Measurements from ENCODE around the gene SMYD2.

DNA sequence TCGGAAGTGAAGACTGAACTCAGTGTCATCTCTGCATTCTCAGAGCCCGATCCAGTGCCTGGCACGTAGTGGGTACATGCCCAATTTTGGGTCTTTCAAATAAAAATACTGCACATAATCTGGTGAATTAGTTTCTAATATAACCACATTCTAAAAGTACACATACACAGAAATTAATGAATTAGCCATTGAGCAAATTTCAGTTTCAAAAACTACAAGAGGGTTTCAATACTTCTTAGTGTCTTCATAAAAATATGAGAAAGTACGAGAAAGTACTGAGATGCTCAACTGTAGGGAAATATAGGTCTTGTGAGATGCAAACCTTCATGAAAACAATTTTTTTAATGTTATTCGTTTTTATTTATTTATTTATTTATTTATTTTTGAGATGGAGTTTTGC lies 86.9 kb downstream of the SMYD2 start:
- TF ChIP-seq BACH1 (IDR thresholded peaks at IDR 0.05; ENCODE audit: borderline replicate concordance): no peak
- no peak for TF ChIP-seq NFYA (IDR thresholded peaks at IDR 0.05; ENCODE audit: borderline replicate concordance, low read depth, low read length)
- TF ChIP-seq NR2C2 (IDR thresholded peaks at IDR 0.05; ENCODE audit: borderline replicate concordance, control insufficient read depth, insufficient read length, low read depth): no peak
- no peak for TF ChIP-seq EP300 (IDR thresholded peaks at IDR 0.05; ENCODE audit: borderline replicate concordance in 1 of 2, control insufficient read depth in 1 of 2, low read depth in 2 of 2, low read length in 2 of 2)
- TF ChIP-seq, protein P1, sequence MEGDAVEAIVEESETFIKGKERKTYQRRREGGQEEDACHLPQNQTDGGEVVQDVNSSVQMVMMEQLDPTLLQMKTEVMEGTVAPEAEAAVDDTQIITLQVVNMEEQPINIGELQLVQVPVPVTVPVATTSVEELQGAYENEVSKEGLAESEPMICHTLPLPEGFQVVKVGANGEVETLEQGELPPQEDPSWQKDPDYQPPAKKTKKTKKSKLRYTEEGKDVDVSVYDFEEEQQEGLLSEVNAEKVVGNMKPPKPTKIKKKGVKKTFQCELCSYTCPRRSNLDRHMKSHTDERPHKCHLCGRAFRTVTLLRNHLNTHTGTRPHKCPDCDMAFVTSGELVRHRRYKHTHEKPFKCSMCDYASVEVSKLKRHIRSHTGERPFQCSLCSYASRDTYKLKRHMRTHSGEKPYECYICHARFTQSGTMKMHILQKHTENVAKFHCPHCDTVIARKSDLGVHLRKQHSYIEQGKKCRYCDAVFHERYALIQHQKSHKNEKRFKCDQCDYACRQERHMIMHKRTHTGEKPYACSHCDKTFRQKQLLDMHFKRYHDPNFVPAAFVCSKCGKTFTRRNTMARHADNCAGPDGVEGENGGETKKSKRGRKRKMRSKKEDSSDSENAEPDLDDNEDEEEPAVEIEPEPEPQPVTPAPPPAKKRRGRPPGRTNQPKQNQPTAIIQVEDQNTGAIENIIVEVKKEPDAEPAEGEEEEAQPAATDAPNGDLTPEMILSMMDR (IDR thresholded peaks at IDR 0.05 in 2 of 3, conservative IDR thresholded peaks at IDR 0.05 in 1 of 3; ENCODE audit: control insufficient read depth in 2 of 3, extremely low read depth in 1 of 3, insufficient read depth in 1 of 3, low read depth in 3 of 3, low read length in 3 of 3): no peak
- no peak for TF ChIP-seq ASH2L (IDR thresholded peaks at IDR 0.05; ENCODE audit: borderline replicate concordance, low read depth)
- TF ChIP-seq RAD21 (IDR thresholded peaks at IDR 0.05; ENCODE audit: insufficient read depth, low read depth, low read length): no peak

Data from GM12878 (cell line).